HG03196 (cell line): ENCODE data around the gene NFKBIB.
"Not testable (repeated sequence)": the region's sequence is repeated elsewhere in the genome, so short reads cannot be mapped to it uniquely, and the experiment has no call there.

Experiments
- ATAC-seq: cut with Tn5 transposase; IDR thresholded peaks from one replicate; pipeline ENCODE4 v1.9.1; 2021; ENCODE audit not compliant: unreplicated experiment

Gene NFKBIB

GRCh38 chr19:38899447-38900201 is at the start of gene NFKBIB, which contains the start of gene SIRT2:
Gene NFKBIB (plus strand): TSS chr19:38899969. CDS start chr19:38900033, 64 bp downstream.
Gene SIRT2 (minus strand): TSS chr19:38899618. CDS start chr19:38899521, 97 bp downstream.
- ATAC-seq = peak; percentile 86

GRCh38 chr19:38850436-38850975 is 49.3 kb upstream of the NFKBIB start:
- peak; percentile 63 for ATAC-seq

GRCh38 chr19:38850976-38851621 is 48.7 kb upstream of the NFKBIB start:
- no peak for ATAC-seq

GRCh38 chr19:38851622-38852230 is 48.0 kb upstream of the NFKBIB start:
- peak; percentile 16 for ATAC-seq

GRCh38 chr19:38852231-38853044 is 47.3 kb upstream of the NFKBIB start:
- no peak for ATAC-seq

- ATAC-seq = no peak
Measured at GRCh38 chr19:38853214-38853613, 46.6 kb upstream of the NFKBIB start.

GRCh38 chr19:38854961-38855360 is 44.8 kb upstream of the NFKBIB start:
- not testable (repeated sequence) for ATAC-seq

- ATAC-seq = not testable (repeated sequence)
Measured at GRCh38 chr19:38855751-38856150, 44.0 kb upstream of the NFKBIB start.

- no peak for ATAC-seq
Measured at GRCh38 chr19:38856813-38857212, 43.0 kb upstream of the NFKBIB start.

- not testable (repeated sequence) for ATAC-seq
Measured at GRCh38 chr19:38859631-38860204, 40.1 kb upstream of the NFKBIB start.

- no peak for ATAC-seq
Measured at GRCh38 chr19:38861368-38861767, 38.4 kb upstream of the NFKBIB start.

GRCh38 chr19:38862321-38863059 is 37.3 kb upstream of the NFKBIB start:
- ATAC-seq = no peak

GRCh38 chr19:38867171-38867780 is 32.5 kb upstream of the NFKBIB start:
- ATAC-seq = no peak

- no peak for ATAC-seq
Measured at GRCh38 chr19:38868551-38868950, 31.2 kb upstream of the NFKBIB start.

- ATAC-seq = no peak
Measured at GRCh38 chr19:38869160-38869835, 30.5 kb upstream of the NFKBIB start.

- ATAC-seq = peak; percentile 46
Measured at GRCh38 chr19:38869836-38870607, 29.7 kb upstream of the NFKBIB start.

GRCh38 chr19:38870612-38871011 is 29.2 kb upstream of the NFKBIB start:
- ATAC-seq = no peak

- not testable (repeated sequence) for ATAC-seq
Measured at GRCh38 chr19:38873400-38873799, 26.4 kb upstream of the NFKBIB start.
